Tibial nerve (tissue), 3 donors: Measurements from ENCODE around the gene OR2S2.

Experiments used
- POLR2A ChIP-seq, 2 donors: fragments of 450-650 bp; IDR thresholded peaks; one replicate each; pipeline ENCODE4 v1.6.1; 2017; ENCODE audit warnings: antibody characterized with exemption in 2 of 2, mild to moderate bottlenecking in 2 of 2, moderate library complexity in 2 of 2
- TF ChIP-seq, protein P1 (sequence below), 5 experiments: fragments of 200-600 bp in 3 of 5; fragments of 450-650 bp in 2 of 5; sonication (generic) in 3 of 5; IDR thresholded peaks; one replicate each; pipeline ENCODE4 v1.5.1; 2016 to 2019; ENCODE audit warnings: antibody characterized with exemption in 5 of 5, mild to moderate bottlenecking in 3 of 5, moderate library complexity in 2 of 5

DNA sequence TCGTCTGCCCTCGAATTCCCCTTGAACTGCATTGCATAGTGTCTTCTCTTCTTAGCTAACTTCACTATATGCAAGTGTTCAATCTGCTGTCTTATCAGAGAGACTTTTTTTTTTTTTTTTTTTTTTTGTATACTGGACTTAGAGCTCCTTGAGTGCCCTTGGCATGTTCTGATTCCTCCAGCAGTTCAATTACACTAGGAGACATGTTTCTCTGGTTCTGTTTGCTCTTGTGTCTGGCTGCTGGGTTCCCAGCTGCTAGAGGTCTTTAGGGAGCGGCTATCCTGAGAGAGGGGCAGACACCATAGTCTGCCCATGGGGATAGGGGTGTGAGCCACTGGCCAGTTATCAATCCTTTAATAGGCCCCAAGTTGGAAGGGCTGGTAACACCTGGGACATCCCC lies 13.1 kb downstream of the OR2S2 start:
- TF ChIP-seq, protein P1, sequence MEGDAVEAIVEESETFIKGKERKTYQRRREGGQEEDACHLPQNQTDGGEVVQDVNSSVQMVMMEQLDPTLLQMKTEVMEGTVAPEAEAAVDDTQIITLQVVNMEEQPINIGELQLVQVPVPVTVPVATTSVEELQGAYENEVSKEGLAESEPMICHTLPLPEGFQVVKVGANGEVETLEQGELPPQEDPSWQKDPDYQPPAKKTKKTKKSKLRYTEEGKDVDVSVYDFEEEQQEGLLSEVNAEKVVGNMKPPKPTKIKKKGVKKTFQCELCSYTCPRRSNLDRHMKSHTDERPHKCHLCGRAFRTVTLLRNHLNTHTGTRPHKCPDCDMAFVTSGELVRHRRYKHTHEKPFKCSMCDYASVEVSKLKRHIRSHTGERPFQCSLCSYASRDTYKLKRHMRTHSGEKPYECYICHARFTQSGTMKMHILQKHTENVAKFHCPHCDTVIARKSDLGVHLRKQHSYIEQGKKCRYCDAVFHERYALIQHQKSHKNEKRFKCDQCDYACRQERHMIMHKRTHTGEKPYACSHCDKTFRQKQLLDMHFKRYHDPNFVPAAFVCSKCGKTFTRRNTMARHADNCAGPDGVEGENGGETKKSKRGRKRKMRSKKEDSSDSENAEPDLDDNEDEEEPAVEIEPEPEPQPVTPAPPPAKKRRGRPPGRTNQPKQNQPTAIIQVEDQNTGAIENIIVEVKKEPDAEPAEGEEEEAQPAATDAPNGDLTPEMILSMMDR (IDR thresholded peaks at IDR 0.05): no peak
- TF ChIP-seq POLR2A (IDR thresholded peaks at IDR 0.05): no peak
